Measurements from ENCODE around the gene DLX4. TPM values are rescaled to one million over a fixed set of nuclear protein-coding genes. Genes with fewer than 3 reads are reported as not detected.
A peak's percentile ranks its signal among the peaks of the same experiment; 100 is the strongest.

Gene DLX4
- total RNA-seq, 1 donor from 2014 or later = not detected

DNA sequence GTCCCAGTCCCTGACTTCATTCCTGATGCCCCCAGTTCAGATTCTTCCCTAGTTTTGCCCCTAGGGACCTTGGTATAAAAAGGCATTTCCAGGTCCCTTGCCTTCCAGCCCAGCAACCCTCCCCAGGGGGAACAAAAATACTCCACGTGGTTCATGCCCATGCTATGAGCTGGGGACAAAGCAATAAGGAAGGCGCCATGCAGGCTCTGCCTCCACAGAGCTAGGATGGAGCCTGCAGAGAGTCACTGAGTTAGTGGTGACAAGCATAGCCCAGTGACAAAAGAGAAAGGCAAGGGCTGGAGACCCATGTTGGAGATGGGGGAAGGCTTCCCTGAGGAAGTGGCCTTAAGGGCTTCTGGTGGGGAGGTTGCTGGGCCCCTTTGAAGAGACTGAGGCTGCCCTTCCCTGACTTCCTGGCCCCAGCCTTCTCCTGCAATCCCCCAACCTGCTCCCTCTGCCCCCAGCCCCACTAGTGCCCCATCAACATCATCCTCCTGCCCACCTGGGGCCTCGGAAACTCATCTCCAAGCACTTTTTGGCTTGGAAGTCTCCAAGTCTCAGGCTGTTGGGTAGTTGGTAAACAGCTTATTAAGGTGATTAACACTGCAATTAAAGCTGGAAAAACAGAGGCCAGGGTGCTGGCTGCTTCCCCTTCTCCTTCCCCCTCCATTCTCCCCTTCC lies 16.5 kb downstream of the DLX4 start:
- no peak for FAIRE-seq
- DNase-seq (ENCODE audit: low spot score in 2 of 2) = no peak

DNA sequence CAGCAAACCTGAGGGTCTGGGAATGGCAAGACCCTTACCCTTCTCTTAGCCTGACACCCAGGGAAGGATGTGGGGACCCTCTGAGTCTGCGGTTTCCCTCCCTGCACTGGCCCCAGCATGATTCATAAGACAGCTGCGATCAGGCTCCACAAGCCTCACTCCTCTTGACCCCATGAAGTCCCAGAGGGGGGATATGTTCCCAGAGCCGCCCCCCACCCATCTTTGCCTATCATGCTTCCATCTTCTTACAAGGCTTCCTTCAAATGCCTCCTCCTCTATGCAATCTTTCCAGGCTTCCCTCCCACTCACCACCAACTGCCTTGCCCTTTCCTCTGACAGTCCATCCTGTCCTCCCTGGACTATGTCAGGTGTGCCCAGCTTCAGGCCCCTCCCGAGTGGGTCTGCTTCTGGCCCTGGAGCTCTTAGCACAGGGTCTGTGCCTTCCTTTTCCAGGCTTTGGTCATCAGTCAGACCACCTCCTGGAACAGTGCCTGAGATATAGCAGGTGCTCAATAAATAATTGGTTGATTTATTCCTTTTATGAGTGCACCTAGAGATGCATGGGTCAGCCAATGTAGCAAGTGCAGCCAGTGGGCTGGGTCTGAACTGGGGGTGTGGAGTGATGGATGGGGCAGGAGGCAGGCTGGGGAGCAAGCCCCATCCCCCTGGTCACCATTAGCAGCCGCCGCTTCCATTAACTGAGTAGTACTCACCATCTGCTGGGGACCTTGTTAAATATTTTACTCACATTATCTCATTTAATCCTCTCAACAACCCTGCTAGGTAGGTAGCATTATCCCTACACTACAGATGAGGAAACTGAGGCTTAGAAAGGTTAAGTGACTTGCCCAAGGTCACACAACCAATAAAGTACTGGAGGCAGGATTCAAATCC lies 17.7 kb downstream of the DLX4 start:
- no peak for FAIRE-seq
- DNase-seq (ENCODE audit: low spot score in 2 of 2) = no peak

DNA sequence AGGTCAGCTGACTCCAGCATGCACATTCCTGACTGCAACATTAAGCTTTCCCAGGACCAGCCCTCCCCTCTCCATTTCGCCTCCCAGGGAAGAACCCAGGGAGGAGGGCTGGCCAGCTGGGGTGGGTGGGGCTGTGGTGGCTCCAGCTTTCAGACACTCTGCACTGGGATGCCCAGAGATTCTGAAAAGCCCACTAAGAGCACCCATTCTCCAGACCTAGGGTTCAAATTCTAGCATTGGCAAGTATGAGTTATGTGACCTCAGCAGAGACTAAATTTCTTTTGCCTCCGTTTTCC lies 18.2 kb downstream of the DLX4 start:
- FAIRE-seq (no peak), DNase-seq (ENCODE audit: low spot score in 2 of 2) (no peak)

DNA sequence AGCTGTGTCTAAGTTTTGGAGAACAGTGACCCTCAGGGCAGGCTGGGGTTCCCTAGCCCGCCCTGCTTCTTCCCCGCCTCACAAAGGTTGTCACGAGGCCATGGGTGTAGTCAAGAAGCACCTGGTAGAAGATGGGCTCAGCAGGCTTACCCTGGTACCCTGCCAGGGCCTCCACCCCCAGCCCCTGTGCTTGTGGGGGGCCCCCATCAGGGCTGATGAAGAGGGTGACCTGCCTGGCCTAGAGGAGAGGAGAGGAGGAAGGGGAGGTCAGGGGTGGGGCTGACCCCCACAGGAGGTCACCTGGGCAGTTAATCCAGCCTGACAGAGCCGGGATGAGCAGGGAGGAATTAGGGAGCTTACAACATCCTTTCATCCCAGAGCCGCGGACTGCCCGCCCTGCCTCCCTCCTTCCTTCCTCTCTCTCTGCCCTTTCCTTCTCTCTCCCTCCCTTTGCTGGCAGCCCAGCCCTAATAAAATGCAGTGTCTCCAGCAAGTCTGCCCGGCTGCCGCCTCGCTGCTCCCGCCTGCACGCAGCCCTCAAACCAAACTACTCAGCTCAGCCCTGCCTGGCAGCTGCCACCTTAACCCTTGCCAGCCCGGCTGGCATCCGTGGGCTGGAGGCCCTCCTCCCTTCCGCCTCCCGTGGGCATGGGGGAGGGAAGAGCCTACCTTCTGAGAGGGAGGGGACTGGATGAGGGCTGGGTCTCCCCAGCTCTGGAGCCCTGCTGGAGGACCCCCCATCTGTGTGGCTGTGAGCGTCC lies 18.9 kb downstream of the DLX4 start:
- no peak for DNase-seq (ENCODE audit: low spot score in 2 of 2)
- no peak for FAIRE-seq

DNA sequence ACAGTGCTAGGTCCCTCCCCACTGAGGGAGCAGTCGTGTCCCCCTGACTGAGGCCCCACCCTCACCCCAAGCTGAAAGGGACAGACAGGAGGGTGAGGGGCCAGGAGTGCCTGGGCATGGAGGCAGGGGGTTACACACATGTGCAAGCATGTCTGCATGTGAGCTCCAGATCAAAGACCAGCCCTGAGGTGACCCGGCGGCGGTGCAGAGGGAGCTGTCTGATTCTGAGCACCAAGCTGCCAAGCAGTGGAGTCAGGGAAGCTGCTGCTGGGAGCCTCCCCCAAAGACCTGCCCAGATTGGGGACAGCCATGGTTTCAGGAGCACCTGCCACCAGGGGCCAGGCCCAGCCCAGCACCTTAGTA lies 20.5 kb downstream of the DLX4 start:
- FAIRE-seq (no peak), DNase-seq (ENCODE audit: low spot score in 2 of 2) (no peak)

DNA sequence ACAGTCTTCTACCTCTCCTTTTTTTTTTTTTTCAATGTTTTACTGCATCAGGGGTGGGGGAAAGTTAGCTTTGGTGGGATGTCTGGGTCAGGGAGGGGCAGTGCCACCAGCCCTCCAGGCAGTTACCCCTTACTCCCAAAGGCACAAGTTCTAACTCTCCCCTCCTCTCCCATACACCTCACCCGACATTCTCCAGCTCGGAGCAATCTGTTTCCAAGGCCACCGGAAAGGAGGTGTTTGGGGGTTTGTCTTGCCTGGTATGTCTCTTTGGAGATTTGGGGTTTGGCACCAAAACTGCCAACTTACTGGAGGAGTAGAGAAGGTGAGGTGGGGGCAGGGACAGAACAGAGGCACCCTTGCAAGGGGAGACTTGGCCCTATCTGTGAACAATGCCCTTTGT lies 21.3 kb downstream of the DLX4 start:
- DNase-seq (ENCODE audit: low spot score in 2 of 2) = no peak
- no peak for FAIRE-seq

DNA sequence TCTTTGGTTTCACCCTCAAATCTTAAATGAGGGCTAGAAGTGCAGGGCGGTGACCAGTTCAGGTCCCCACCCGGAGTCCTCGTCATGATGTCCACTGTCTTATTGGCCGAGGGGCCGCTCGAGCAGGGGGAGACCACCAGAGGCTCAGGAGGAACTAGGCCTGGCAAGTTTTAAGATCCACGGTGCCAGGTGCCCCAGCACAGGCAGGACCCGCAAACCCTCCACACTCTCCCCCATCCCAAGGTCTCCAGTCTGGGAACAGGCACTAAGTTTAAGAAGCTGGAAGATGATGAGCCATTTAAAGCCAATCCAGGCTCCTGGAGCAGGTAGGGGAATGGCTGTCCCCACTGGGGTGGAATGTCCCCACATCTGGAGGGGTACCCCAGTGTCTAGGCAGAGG lies 21.9 kb downstream of the DLX4 start:
- FAIRE-seq (no peak), DNase-seq (ENCODE audit: low spot score in 2 of 2) (peak in 1 of 2 donors; percentile 3)

DNA sequence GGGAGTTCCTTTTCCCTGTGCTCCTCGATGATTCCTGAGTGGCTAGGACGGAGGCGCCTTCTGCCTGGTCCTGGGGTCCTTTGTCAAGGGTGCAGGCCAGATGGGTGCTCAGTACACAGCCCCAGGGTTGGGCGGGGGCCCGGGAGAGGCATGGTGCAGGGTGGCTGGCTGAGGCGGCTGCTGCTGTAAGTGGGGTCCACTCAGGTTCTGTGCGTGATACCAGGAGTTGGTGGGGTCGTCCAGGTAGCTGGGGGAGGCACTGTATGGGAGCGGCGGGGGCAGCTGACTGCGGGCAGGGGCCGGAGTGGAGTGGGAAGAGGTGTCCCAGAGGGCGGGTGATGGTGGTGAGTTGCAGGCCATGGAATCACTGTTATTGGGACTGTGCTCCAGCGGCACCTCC lies 22.4 kb downstream of the DLX4 start:
- DNase-seq (ENCODE audit: low spot score in 2 of 2) (peak in 1 of 2 donors; percentile 0), FAIRE-seq (no peak)

DNA sequence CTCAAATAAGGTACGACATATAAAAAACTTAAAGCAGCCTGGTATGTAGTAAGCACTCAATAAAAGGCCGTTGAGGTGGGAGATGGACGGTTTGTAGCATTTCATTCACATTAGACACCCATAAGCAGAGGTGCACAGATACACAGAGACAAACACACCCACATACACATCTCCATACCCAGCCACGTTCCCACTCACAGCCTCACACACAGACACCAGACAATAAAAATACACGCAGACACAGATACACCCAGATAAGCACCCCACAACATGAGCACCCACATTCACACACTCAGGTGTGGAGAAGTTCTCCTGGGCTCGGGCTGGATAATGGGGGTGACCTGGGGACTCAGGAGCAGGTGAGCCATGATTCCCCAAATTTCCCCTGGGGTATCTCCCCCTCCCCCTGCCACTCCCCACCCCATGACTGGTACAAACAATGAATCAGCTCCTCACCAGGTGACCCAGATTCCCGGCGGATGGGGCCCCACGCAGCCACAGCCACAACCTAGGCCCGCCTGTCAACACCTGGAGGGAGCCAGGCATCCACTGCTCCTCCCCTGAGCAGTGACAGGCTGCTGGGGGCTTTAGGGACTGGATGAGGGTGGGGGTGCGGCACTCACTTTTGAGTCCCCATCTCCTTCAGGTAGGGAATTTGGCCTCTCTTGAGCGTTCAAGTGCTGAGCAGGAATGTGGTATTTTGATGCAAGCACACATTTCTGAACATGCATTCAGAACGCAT lies 23.4 kb downstream of the DLX4 start:
- peak in 1 of 2 donors; percentile 6 for DNase-seq (ENCODE audit: low spot score in 2 of 2)
- no peak for FAIRE-seq

DNA sequence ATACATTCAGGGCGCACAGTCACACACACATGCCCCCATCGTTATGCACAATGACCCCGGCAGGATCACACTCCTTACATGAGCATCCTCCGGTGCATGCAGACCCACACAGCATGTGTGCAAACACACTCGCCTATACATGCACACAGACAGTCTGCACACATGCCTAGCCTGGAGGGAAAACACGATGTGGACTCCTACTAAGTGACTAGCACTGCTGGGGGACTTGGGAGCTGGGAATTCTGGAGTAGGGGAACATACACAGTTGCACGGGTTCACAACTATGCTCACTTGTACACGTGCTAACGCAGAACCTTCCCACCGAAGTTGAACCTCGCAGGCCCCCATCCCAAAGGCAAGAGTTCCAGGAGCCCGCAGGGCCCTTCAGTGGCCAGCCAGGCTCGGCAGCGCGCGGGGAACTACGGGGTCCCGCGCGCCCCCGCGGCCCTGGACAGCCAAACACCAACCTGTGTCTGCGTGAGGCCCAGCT lies 24.0 kb downstream of the DLX4 start:
- FAIRE-seq = no peak

DNA sequence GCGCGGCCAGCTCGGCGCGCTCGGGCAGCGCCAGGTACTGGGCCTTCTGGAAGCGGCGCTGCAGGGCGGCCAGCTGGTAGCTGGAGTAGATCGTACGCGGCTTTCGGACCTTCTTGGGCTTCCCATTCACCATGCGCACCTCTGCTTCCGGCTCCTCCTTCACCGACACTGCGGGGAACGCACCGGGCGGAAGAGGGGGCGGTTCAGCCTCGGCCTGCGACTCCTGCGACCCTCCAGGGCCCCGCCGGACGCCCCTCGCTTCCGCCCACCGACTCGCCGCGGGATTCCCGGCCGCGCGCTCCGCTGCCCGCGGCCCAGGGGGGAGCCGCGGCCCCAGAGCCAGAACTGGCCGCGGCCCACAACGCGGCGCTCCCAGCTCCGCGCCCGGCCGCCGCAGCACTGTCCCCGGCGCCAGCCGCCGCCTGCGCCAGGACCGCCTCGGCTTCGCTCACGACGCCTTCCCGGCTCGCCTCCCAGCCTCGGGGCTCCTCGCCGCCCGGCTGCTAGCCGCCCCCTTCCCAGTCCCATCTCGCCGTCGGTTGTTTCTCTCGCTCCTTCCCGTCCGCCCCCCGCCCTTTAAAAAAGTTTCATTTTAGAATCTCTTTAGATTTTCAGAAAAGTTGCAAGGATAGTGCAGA lies 24.6 kb downstream of the DLX4 start:
- peak in 1 of 2 donors; percentile 34 for DNase-seq (ENCODE audit: low spot score in 2 of 2)
- FAIRE-seq = no peak

More for the DNA sequence above, 24.0 kb downstream of the DLX4 start:
- peak in 1 of 2 donors; percentile 17 for DNase-seq (ENCODE audit: low spot score in 2 of 2)

DNA sequence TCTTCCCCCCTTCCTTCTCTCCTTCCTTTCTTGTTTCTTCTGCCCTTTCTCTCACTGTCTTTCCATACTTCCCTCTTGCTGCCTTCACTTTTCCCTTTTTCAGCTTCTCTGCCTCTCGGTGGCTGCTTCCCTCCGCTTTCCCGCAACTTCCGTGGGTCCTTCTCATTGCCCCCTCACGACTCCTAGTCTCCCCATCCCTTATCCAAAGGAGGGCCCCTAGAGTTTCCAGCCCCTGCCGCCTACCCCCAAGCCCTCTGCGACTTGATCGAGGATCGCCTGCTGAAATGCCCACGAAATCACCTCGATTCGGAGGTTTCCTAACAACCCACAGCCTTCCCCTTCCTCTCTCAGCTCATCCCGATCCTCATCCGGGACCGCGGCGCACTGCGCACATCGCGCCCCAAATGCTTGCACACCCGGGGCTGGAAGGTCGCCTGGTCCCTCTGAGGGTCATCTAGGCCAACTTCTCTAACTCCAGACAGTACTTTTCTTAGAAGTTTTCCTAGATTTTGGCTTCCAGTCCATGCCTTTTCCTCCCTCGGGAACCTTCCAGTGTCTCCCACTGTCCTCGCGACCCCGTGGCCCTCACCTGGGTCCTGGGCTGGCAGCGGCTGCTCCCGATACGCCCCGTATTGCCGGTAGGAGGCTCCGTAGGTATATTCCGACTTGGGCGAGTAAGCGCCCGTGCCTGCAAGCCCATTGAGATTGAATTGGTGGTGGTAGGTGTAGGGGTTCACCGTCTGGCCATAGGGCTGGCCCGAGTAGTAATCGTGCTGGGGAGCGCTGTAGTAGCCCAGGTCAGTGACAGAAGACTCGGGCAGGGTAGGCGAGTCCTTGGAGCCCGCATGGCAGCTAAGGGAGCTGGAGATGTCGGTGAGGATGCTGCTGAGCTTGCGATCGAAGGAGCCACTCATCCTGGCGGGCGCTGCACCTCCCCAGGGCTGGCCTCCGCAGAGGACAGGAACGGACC lies 25.4 kb downstream of the DLX4 start:
- no peak for FAIRE-seq
- peak in 1 of 2 donors; percentile 10 for DNase-seq (ENCODE audit: low spot score in 2 of 2)

DNA sequence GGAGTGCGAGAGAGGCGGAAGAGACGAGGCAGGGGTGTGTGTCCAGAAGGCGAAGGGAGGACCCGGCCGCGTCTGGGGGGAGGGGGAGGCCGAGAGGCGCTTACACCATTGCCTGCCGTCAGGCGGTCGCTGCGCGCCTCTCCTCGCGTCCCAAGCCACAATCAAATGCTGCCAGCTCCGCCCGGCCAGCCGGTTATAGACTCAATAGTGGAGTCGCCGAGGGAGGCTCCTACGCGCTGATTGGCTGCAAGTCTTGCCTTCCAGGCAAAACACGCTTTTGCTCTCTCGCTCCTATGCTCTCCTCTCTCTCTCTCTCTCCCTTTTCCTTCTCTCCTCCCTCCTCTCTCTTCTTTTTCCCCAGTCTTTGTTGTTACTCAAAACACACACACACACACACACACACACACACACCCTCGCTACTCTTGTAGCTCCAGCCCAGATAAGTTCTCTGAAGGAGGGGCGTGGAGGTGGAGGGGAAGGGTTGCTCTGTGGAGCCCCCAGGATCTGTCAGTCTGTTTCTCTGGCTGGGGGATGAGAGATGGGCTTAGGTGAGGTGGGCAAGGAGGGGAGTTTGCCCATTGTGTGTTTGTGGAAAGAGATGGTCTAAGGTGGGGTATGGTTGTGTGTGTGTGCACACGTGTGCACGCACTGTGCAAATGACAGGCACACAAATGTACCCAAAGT lies 26.2 kb downstream of the DLX4 start, which contains the start of gene DLX3:
Gene DLX3, minus strand, starts transcription at position 170 of the 684 bp plus-strand sequence. CDS start 226 bp downstream, outside the sequence.
- DNase-seq (ENCODE audit: low spot score in 2 of 2) (peak in 1 of 2 donors; percentile 40), FAIRE-seq (no peak)

DNA sequence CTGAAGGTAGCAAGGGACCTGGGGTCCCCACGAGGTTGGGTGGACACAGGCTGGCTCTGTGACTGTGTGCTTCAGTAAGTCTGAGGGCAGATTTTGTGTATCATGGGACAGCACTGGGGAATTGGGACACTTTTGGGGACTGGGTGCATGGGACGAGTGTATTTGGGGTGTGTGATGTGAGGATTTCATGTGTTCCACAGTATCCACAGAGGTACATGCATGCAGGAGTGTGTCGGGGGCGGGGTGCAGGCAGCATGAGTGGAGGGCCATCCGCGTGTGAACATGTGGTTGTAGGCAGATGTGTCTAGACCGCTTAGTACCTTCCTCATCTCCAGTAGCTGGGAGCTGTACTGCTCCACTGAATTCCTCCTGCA lies 27.1 kb downstream of the DLX4 start:
- FAIRE-seq (no peak), DNase-seq (ENCODE audit: low spot score in 2 of 2) (no peak)

DNA sequence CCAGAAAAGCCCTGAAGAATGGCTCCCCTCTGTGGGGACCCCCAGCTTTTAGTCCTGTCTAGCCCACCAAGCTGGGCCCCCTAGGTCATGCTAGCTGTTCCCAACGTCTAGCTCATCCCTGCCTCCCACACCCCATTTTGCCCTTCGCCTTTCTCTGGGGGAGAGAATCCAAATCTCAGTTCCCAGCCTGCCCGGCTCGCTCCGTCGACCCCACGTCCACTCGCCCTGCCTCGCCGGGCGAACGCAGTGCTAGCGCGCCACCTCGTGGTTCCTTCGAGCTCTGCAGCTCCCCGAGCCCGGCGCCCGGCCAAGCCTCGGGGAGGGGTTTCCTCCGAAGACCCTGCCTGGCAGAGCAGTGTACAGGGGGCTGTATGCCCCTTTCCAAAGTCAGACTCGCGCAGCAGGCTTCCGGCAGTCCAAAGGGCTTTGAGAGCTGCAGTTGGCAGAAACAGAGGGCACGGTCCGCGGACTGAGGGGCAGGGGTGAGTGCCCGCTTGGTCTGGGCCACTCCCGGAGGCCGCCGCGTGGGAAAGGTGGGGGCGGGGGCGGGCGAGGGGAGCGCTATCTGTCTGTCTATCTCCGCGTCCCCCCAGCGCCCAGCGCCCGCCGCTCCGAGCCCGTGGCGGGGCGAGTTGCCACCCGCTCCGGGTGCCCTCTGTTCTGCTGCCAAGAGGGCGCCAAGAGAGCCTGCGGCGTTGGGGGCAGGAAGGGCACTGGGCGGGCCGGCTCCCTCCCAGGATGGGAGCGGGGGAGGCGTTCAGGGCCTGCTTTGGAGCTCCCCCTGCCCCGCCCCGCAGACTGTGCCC lies 27.7 kb downstream of the DLX4 start:
- FAIRE-seq = no peak
- DNase-seq (ENCODE audit: low spot score in 2 of 2) = peak; percentile 64 to 70

DNA sequence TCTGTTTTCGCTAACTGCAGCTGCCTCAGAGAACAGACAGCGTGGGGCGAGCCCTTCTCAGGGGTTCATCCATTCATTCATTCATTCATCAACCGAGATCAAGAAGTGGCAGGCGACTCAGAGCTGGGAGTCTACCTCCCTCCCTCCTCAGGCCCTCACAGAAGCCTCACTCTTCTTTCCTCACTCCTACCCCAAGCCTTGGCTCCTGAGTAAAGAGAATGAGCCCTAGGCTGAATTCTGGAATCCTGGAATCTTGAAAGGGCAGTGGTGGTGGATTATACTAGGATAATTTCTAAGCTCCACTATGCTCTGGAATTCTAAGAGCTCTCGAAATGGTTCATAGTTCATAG lies 28.3 kb downstream of the DLX4 start:
- DNase-seq (ENCODE audit: low spot score in 2 of 2) = no peak
- FAIRE-seq = no peak

Data from frontal cortex (tissue), 4 donors.